ENCODE results near the gene TSPAN9.

Gene TSPAN9

GRCh38 chr12:3317481-3317815, 240.3 kb downstream of the TSPAN9 start:
- Histone ChIP-seq H3K36me3 (ENCODE audit: low read depth) (no peaks in the 10 kb centered on the region), H3K4me3 (ENCODE audit: severe bottlenecking) (no peak overlapping the region), H3K9me3 (ENCODE audit: severe bottlenecking) (no peaks in the 10 kb centered on the region), H3K4me1 (ENCODE audit: insufficient read depth, poor library complexity, severe bottlenecking) (peaks cover 28% of the 10 kb centered on the region), H3K27ac (ENCODE audit: poor library complexity, severe bottlenecking) (no peak overlapping the region), H3K27me3 (ENCODE audit: insufficient read depth, poor library complexity, severe bottlenecking) (no peaks in the 10 kb centered on the region)
- ATAC-seq (ENCODE audit: low read depth) (no peak), DNase-seq (ENCODE audit: low spot score) (no peak)
- no peak for TF ChIP-seq CTCF (IDR thresholded peaks at IDR 0.05; ENCODE audit: poor library complexity, severe bottlenecking)

GRCh38 chr12:3317841-3318501, 240.8 kb downstream of the TSPAN9 start:
- no peaks in the 10 kb centered on the region for H3K36me3 ChIP-seq (ENCODE audit: low read depth)
- no peak for ATAC-seq (ENCODE audit: low read depth)
- TF ChIP-seq CTCF (IDR thresholded peaks at IDR 0.05; ENCODE audit: poor library complexity, severe bottlenecking) = no peak
- no peak overlapping the region for H3K4me3 ChIP-seq (ENCODE audit: severe bottlenecking)
- peaks cover 25% of the 10 kb centered on the region for H3K4me1 ChIP-seq (ENCODE audit: insufficient read depth, poor library complexity, severe bottlenecking)
- H3K9me3 ChIP-seq (ENCODE audit: severe bottlenecking) = no peaks in the 10 kb centered on the region
- H3K27me3 ChIP-seq (ENCODE audit: insufficient read depth, poor library complexity, severe bottlenecking) = no peaks in the 10 kb centered on the region
- DNase-seq (ENCODE audit: low spot score) = no peak
- no peak overlapping the region for H3K27ac ChIP-seq (ENCODE audit: poor library complexity, severe bottlenecking)

GRCh38 chr12:3319723-3320492, 242.7 kb downstream of the TSPAN9 start:
- H3K4me3 ChIP-seq (ENCODE audit: severe bottlenecking) = no peak overlapping the region
- no peaks in the 10 kb centered on the region for H3K36me3 ChIP-seq (ENCODE audit: low read depth)
- TF ChIP-seq CTCF (IDR thresholded peaks at IDR 0.05; ENCODE audit: poor library complexity, severe bottlenecking) = no peak
- H3K4me1 ChIP-seq (ENCODE audit: insufficient read depth, poor library complexity, severe bottlenecking) = peaks cover 11% of the 10 kb centered on the region
- DNase-seq (ENCODE audit: low spot score) (no peak), ATAC-seq (ENCODE audit: low read depth) (no peak)
- H3K27me3 ChIP-seq (ENCODE audit: insufficient read depth, poor library complexity, severe bottlenecking) = no peaks in the 10 kb centered on the region
- H3K27ac ChIP-seq (ENCODE audit: poor library complexity, severe bottlenecking) = no peak overlapping the region
- H3K9me3 ChIP-seq (ENCODE audit: severe bottlenecking) = no peaks in the 10 kb centered on the region

GRCh38 chr12:3320881-3321509, 243.8 kb downstream of the TSPAN9 start:
- H3K27me3 ChIP-seq (ENCODE audit: insufficient read depth, poor library complexity, severe bottlenecking) = no peaks in the 10 kb centered on the region
- no peak overlapping the region for H3K4me3 ChIP-seq (ENCODE audit: severe bottlenecking)
- ATAC-seq (ENCODE audit: low read depth) (no peak), DNase-seq (ENCODE audit: low spot score) (no peak)
- H3K9me3 ChIP-seq (ENCODE audit: severe bottlenecking) = no peaks in the 10 kb centered on the region
- no peak overlapping the region for H3K27ac ChIP-seq (ENCODE audit: poor library complexity, severe bottlenecking)
- no peak for TF ChIP-seq CTCF (IDR thresholded peaks at IDR 0.05; ENCODE audit: poor library complexity, severe bottlenecking)
- no peaks in the 10 kb centered on the region for H3K36me3 ChIP-seq (ENCODE audit: low read depth)
- no peaks in the 10 kb centered on the region for H3K4me1 ChIP-seq (ENCODE audit: insufficient read depth, poor library complexity, severe bottlenecking)
